ENCODE measurements around the gene MAP3K5.
A peak's percentile ranks its signal among the peaks of the same experiment; 100 is the strongest.

The MAP3K5 gene

GRCh38 chr6:136541395-136541794, 250.9 kb downstream of the MAP3K5 start:
- no peak for DNase-seq (ENCODE audit: low spot score)

GRCh38 chr6:136539967-136540652, 252.2 kb downstream of the MAP3K5 start:
- DNase-seq (ENCODE audit: low spot score), result no peak

GRCh38 chr6:136538836-136539235, 253.4 kb downstream of the MAP3K5 start:
- DNase-seq (ENCODE audit: low spot score), result no peak

- no peak for DNase-seq (ENCODE audit: low spot score)
Measured at GRCh38 chr6:136535880-136536650, 256.2 kb downstream of the MAP3K5 start.

GRCh38 chr6:136535017-136535765, 257.1 kb downstream of the MAP3K5 start:
- DNase-seq (ENCODE audit: low spot score), result no peak

- no peak for DNase-seq (ENCODE audit: low spot score)
Measured at GRCh38 chr6:136534268-136534667, 258.0 kb downstream of the MAP3K5 start.

- DNase-seq (ENCODE audit: low spot score), result no peak
Measured at GRCh38 chr6:136533487-136533886, 258.8 kb downstream of the MAP3K5 start.

GRCh38 chr6:136532030-136532429, 260.2 kb downstream of the MAP3K5 start:
- no peak for DNase-seq (ENCODE audit: low spot score)

GRCh38 chr6:136529710-136530109, 262.6 kb downstream of the MAP3K5 start:
- no peak for DNase-seq (ENCODE audit: low spot score)

- DNase-seq (ENCODE audit: low spot score), result no peak
Measured at GRCh38 chr6:136528477-136528876, 263.8 kb downstream of the MAP3K5 start.

GRCh38 chr6:136527831-136528230, 264.4 kb downstream of the MAP3K5 start:
- no peak for DNase-seq (ENCODE audit: low spot score)

GRCh38 chr6:136526937-136527336, 265.3 kb downstream of the MAP3K5 start:
- no peak for DNase-seq (ENCODE audit: low spot score)

- DNase-seq (ENCODE audit: low spot score), result peak; percentile 71
Measured at GRCh38 chr6:136526196-136526930, 265.9 kb downstream of the MAP3K5 start.

GRCh38 chr6:136525586-136526195, 266.6 kb downstream of the MAP3K5 start:
- no peak for DNase-seq (ENCODE audit: low spot score)

GRCh38 chr6:136524936-136525413, 267.3 kb downstream of the MAP3K5 start:
- no peak for DNase-seq (ENCODE audit: low spot score)

- no peak for DNase-seq (ENCODE audit: low spot score)
Measured at GRCh38 chr6:136524339-136524935, 267.8 kb downstream of the MAP3K5 start.

- no peak for DNase-seq (ENCODE audit: low spot score)
Measured at GRCh38 chr6:136523196-136523595, 269.1 kb downstream of the MAP3K5 start.

- DNase-seq (ENCODE audit: low spot score), result no peak
Measured at GRCh38 chr6:136522636-136523035, 269.6 kb downstream of the MAP3K5 start.

GRCh38 chr6:136521911-136522310, 270.4 kb downstream of the MAP3K5 start:
- DNase-seq (ENCODE audit: low spot score), result no peak

GRCh38 chr6:136521427-136521826, 270.9 kb downstream of the MAP3K5 start:
- DNase-seq (ENCODE audit: low spot score), result no peak

GRCh38 chr6:136520517-136520916, 271.8 kb downstream of the MAP3K5 start:
- DNase-seq (ENCODE audit: low spot score), result no peak
